ENCODE data around the gene VPS8. TPM values are rescaled to one million over a fixed set of nuclear protein-coding genes. Genes with fewer than 3 reads are reported as not detected.

Gene VPS8
- total RNA-seq, 4 donors from 2014 or later, result 31.0 to 39.0 (median 32.6) TPM

DNA sequence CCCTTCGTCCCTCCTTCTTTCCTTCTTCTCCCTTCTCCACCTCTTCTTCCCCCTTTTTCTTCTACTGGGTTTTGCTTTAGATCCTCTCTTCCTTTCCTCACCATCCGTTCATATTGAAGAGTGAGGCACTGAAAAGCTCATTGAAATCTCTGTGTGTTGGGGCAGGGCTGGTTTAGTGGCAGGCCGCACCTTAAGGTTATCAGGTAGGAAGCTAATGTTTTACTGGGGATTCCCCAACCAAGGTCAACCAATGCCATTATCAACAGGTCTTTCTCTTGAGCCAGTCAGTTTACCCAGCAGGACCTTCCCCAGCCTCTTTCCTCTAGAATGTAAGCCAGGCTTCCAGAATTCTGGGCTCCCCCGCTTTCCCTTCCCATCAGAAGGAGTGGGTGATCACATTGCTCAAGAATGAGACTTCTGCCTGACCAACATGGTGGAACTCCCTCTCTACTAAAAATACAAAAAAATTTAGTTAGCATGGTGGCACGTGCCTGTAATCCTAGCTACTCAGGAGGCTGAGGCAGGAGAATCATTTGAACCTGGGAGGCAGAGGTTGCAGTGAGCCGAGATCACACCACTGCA is 11.5 kb upstream of the VPS8 start:
- TF ChIP-seq, protein P1, sequence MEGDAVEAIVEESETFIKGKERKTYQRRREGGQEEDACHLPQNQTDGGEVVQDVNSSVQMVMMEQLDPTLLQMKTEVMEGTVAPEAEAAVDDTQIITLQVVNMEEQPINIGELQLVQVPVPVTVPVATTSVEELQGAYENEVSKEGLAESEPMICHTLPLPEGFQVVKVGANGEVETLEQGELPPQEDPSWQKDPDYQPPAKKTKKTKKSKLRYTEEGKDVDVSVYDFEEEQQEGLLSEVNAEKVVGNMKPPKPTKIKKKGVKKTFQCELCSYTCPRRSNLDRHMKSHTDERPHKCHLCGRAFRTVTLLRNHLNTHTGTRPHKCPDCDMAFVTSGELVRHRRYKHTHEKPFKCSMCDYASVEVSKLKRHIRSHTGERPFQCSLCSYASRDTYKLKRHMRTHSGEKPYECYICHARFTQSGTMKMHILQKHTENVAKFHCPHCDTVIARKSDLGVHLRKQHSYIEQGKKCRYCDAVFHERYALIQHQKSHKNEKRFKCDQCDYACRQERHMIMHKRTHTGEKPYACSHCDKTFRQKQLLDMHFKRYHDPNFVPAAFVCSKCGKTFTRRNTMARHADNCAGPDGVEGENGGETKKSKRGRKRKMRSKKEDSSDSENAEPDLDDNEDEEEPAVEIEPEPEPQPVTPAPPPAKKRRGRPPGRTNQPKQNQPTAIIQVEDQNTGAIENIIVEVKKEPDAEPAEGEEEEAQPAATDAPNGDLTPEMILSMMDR (IDR thresholded peaks at IDR 0.05), result no peak
- no peak for TF ChIP-seq POLR2A (IDR thresholded peaks at IDR 0.05; ENCODE audit: low read depth)
- H3K36me3 ChIP-seq, result no peaks in the 10 kb centered on the region
- DNase-seq (ENCODE audit: extremely low spot score), result no peak
- H3K4me1 ChIP-seq, result no peaks in the 10 kb centered on the region
- peaks cover 0 to 4% (median 0%) of the 10 kb centered on the region in 4 donors for H3K27me3 ChIP-seq
- intact Hi-C loops (cut with DNase I), result no loop called here
- H3K4me3 ChIP-seq, result no peak overlapping the region
- no peak overlapping the region for H3K27ac ChIP-seq (replicated peaks in 1 of 4)
- 88% methylated on average over 6 of the region's 6 CpGs for WGBS
- no peaks in the 10 kb centered on the region for H3K9me3 ChIP-seq

DNA sequence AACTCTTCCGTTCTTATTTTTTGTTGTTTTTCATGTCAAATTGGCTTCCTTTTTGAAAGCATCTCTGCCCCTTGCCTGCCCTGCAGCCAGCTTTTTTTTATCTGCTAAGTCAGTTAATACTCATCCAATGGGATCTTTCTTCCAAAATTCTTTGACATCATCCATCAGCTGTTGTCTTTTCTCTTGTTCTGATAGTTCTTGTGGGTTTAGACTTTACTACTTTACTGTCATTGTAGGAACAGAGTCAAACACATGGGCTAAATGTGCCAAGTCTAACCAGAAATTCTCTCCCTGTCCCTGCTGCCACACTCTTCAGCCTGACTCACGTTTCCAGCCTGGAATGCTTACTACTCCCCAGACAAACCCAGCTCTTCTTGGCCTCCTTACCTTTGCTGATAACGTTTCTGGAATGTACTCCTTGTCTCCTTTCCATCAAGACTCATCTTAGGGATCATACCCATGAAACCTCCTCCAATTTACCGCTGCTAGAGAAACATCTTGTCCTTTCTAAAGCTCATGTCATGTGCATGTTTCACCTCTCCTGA is 10.7 kb upstream of the VPS8 start:
- Histone ChIP-seq H3K4me3 (no peak overlapping the region), H3K4me1 (peaks cover 0 to 4% (median 0%) of the 10 kb centered on the region in 4 donors), H3K27me3 (peaks cover 0 to 4% (median 0%) of the 10 kb centered on the region in 4 donors), H3K36me3 (no peaks in the 10 kb centered on the region), H3K27ac (replicated peaks in 1 of 4) (no peak overlapping the region), H3K9me3 (no peaks in the 10 kb centered on the region)
- WGBS, result 59% methylated on average over 4 of the region's 4 CpGs
- intact Hi-C loops (cut with DNase I), result no loop called here
- no peak for DNase-seq (ENCODE audit: extremely low spot score)
- TF ChIP-seq, protein P1 (IDR thresholded peaks at IDR 0.05), result no peak
- TF ChIP-seq POLR2AphosphoS5 (IDR thresholded peaks at IDR 0.05) (no peak), EP300 (IDR thresholded peaks at IDR 0.05) (no peak), POLR2A (IDR thresholded peaks at IDR 0.05; ENCODE audit: low read depth) (no peak)

DNA sequence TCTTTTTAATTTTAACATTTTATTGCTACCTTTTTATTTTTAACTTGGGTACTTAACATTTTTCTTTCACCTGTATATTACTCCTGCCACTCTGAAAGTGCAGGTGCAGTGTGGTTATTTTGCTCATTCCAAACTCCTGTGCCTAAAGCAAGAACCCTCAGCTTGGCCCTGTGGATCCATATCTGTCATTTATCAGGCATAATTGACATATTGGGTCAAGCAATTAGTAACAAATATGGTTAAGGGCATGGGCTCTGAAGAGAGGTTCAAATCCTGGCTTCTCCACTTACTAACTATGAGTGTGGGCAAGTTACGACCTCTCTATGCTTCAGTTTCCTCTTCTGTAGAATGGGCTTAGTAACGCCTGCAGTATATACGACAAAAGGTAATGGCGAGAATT is 9.8 kb upstream of the VPS8 start:
- no peak overlapping the region for H3K27ac ChIP-seq (replicated peaks in 1 of 4)
- 94% methylated on average over 4 of the region's 4 CpGs for WGBS
- TF ChIP-seq, protein P1 (IDR thresholded peaks at IDR 0.05), result no peak
- no peak for TF ChIP-seq POLR2AphosphoS5 (IDR thresholded peaks at IDR 0.05)
- no peak for TF ChIP-seq EP300 (IDR thresholded peaks at IDR 0.05)
- TF ChIP-seq POLR2A (IDR thresholded peaks at IDR 0.05; ENCODE audit: low read depth), result no peak
- no peak for DNase-seq (ENCODE audit: extremely low spot score)
- H3K36me3 ChIP-seq, result no peaks in the 10 kb centered on the region
- no peak overlapping the region for H3K4me3 ChIP-seq
- peaks cover 0 to 4% (median 0%) of the 10 kb centered on the region in 4 donors for H3K27me3 ChIP-seq
- no peaks in the 10 kb centered on the region for H3K9me3 ChIP-seq
- intact Hi-C loops (cut with DNase I), result no loop called here
- H3K4me1 ChIP-seq, result peaks cover 0 to 4% (median 0%) of the 10 kb centered on the region in 4 donors

DNA sequence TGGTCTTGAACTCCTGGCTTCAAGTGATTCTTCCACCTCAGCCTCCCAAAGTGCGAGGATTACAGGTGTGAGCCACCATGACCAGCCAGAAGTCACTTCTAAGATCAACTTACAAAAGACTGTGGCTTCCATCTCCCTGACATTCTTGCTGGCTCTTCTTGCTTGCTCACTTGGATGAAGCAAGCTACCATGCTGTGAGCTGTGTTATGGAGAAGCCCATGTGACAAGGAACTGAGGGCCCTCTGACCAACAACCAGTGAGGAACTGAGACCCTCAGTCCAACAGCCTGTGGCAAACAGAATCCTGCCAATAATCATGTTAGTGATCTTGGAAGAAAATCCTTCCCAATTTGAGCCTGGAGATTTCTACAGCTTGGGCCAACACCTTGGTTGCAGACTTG is 7.2 kb upstream of the VPS8 start:
- no peak overlapping the region for H3K27ac ChIP-seq (replicated peaks in 1 of 4)

More for the DNA sequence above, 7.2 kb upstream of the VPS8 start:
- peaks cover 0 to 4% (median 0%) of the 10 kb centered on the region in 4 donors for H3K27me3 ChIP-seq
- H3K4me3 ChIP-seq, result no peak overlapping the region
- intact Hi-C loops (cut with DNase I), result no loop called here
- no peak for TF ChIP-seq POLR2AphosphoS5 (IDR thresholded peaks at IDR 0.05)
- TF ChIP-seq POLR2A (IDR thresholded peaks at IDR 0.05; ENCODE audit: low read depth), result no peak
- TF ChIP-seq EP300 (IDR thresholded peaks at IDR 0.05), result no peak
- TF ChIP-seq, protein P1 (IDR thresholded peaks at IDR 0.05), result no peak
- no peaks in the 10 kb centered on the region for H3K9me3 ChIP-seq
- 94% methylated on average over 1 of the region's 1 CpG for WGBS
- DNase-seq (ENCODE audit: extremely low spot score), result no peak
- no peaks in the 10 kb centered on the region for H3K36me3 ChIP-seq
- peaks cover 0 to 4% (median 0%) of the 10 kb centered on the region in 4 donors for H3K4me1 ChIP-seq
